Bronchial epithelial cell (primary cell): ENCODE data around the gene DUSP7. TPM values are rescaled to one million over a fixed set of nuclear protein-coding genes. Genes with fewer than 3 reads are reported as not detected.
"Not testable (repeated sequence)": the region's sequence is repeated elsewhere in the genome, so short reads cannot be mapped to it uniquely, and the experiment has no call there.

Experiments
- DNase-seq: peaks from one replicate; pipeline ENCODE4 v3.0.0-alpha.2; 2010; ENCODE audit warnings: low read depth
- FAIRE-seq: peaks from 2 replicates; lab custom pipeline; 2011; peaks lifted over from hg19 to GRCh38; lab: Jason Lieb, UNC
- H3K27me3 ChIP-seq: 2 replicates; pipeline ENCODE4 v1.5.1; 2011; ENCODE audit warnings: low read length; ENCODE audit not compliant: control insufficient read depth, insufficient read depth
- H3K36me3 ChIP-seq: 2 replicates; pipeline ENCODE4 v1.5.1; 2011; ENCODE audit warnings: low read length; ENCODE audit not compliant: control insufficient read depth, insufficient read depth
- H3K4me3 ChIP-seq: 2 replicates; pipeline ENCODE4 v1.5.1; 2011; ENCODE audit warnings: mild to moderate bottlenecking, low read depth, low read length, control low read depth
- CTCF ChIP-seq: IDR thresholded peaks from 2 replicates; pipeline ENCODE4 v1.5.1; 2011; ENCODE audit warnings: mild to moderate bottlenecking, moderate library complexity, low read length, control low read depth, inconsistent platforms; ENCODE audit not compliant: insufficient read depth, severe bottlenecking
- total RNA-seq: library from RNA; depleted of rRNA; stranded (reverse); fragments of >200 nt; gene quantifications from 2 replicates; pipeline ENCODE4 v1.2.1, GENCODE V29; 2014

The DUSP7 gene
- total RNA-seq, 1 donor from 2014 or later, result 38.2 TPM

GRCh38 chr3:52044869-52045619, 11.3 kb downstream of the DUSP7 start:
- Histone ChIP-seq H3K36me3 (peaks cover 5% of the 10 kb centered on the region), H3K4me3 (no peak overlapping the region), H3K27me3 (no peaks in the 10 kb centered on the region)
- TF ChIP-seq CTCF, result no peak
- FAIRE-seq (no peak), DNase-seq (no peak)

GRCh38 chr3:52043750-52044149, 12.6 kb downstream of the DUSP7 start:
- DNase-seq (no peak), FAIRE-seq (no peak)
- Histone ChIP-seq H3K4me3 (no peak overlapping the region), H3K27me3 (no peaks in the 10 kb centered on the region), H3K36me3 (no peaks in the 10 kb centered on the region)
- no peak for TF ChIP-seq CTCF

GRCh38 chr3:52043039-52043438, 13.3 kb downstream of the DUSP7 start:
- not testable (repeated sequence) for H3K27me3 ChIP-seq, FAIRE-seq, H3K36me3 ChIP-seq, H3K4me3 ChIP-seq, DNase-seq

GRCh38 chr3:52041118-52041731, 15.1 kb downstream of the DUSP7 start:
- Histone ChIP-seq H3K4me3 (no peak overlapping the region), H3K27me3 (no peaks in the 10 kb centered on the region), H3K36me3 (no peaks in the 10 kb centered on the region)
- peak; percentile 52 for TF ChIP-seq CTCF
- no peak for FAIRE-seq
- DNase-seq, result no peak

- FAIRE-seq (no peak), DNase-seq (no peak)
- no peak for TF ChIP-seq CTCF
- Histone ChIP-seq H3K4me3 (no peak overlapping the region), H3K27me3 (no peaks in the 10 kb centered on the region), H3K36me3 (no peaks in the 10 kb centered on the region)
Measured at GRCh38 chr3:52040600-52040999, 15.8 kb downstream of the DUSP7 start.

- Histone ChIP-seq H3K36me3 (no peaks in the 10 kb centered on the region), H3K4me3 (no peak overlapping the region), H3K27me3 (no peaks in the 10 kb centered on the region)
- TF ChIP-seq CTCF, result no peak
- FAIRE-seq, result no peak
- DNase-seq, result peak; percentile 55
Measured at GRCh38 chr3:52039846-52040245, 16.5 kb downstream of the DUSP7 start.
